ACC112 (cell line): ENCODE results near the gene PPFIA3.

Experiments
- H2AFZ ChIP-seq: fragments of 200-600 bp; sonication (generic); one replicate; pipeline ENCODE4 v1.6.0; 2017; ENCODE audit warnings: antibody characterized with exemption, low read length; ENCODE audit not compliant: unreplicated experiment
- H3K27ac ChIP-seq: fragments of 200-600 bp; sonication (generic); 2 replicates; pipeline ENCODE4 v1.5.1; 2014; ENCODE audit warnings: low read depth, mild to moderate bottlenecking, antibody characterized with exemption, low read length, moderate library complexity
- H3K27me3 ChIP-seq: fragments of 200-600 bp; sonication (generic); 2 replicates; pipeline ENCODE4 v1.6.1; 2014; ENCODE audit warnings: mild to moderate bottlenecking, antibody characterized with exemption, low read length, moderate library complexity, mixed read lengths; ENCODE audit not compliant: insufficient read depth
- H3K36me3 ChIP-seq: fragments of 200-600 bp; sonication (generic); 2 replicates; pipeline ENCODE4 v1.6.1; 2016; ENCODE audit warnings: mild to moderate bottlenecking, antibody characterized with exemption, low read length, moderate library complexity, mixed read lengths; ENCODE audit not compliant: insufficient read depth
- H3K4me1 ChIP-seq: fragments of 200-600 bp; sonication (generic); one replicate; pipeline ENCODE4 v1.6.1; 2016; ENCODE audit warnings: low read length, mixed read lengths; ENCODE audit not compliant: insufficient read depth, unreplicated experiment, control insufficient read depth
- H3K4me3 ChIP-seq: fragments of 200-600 bp; sonication (generic); 2 replicates; pipeline ENCODE4 v1.5.1; 2014; ENCODE audit warnings: mild to moderate bottlenecking, low read depth, low read length
- H3K79me2 ChIP-seq: fragments of 200-600 bp; sonication (generic); one replicate; pipeline ENCODE4 v1.6.0; 2016; ENCODE audit warnings: low read length; ENCODE audit not compliant: control insufficient read depth, unreplicated experiment, insufficient read depth

PPFIA3 gene

GRCh38 chr19:49104229-49104864 is 15.0 kb upstream of the PPFIA3 start:
- H3K4me1 ChIP-seq = no peaks in the 10 kb centered on the region
- H3K79me2 ChIP-seq = no peaks in the 10 kb centered on the region
- peaks cover 2% of the 10 kb centered on the region; the same call in 1 of the 2 replicates for H3K36me3 ChIP-seq
- no peak overlapping the region for H3K4me3 ChIP-seq
- no peak overlapping the region for H3K27ac ChIP-seq
- H2AFZ ChIP-seq = no peak overlapping the region
- no peaks in the 10 kb centered on the region for H3K27me3 ChIP-seq

DNA sequence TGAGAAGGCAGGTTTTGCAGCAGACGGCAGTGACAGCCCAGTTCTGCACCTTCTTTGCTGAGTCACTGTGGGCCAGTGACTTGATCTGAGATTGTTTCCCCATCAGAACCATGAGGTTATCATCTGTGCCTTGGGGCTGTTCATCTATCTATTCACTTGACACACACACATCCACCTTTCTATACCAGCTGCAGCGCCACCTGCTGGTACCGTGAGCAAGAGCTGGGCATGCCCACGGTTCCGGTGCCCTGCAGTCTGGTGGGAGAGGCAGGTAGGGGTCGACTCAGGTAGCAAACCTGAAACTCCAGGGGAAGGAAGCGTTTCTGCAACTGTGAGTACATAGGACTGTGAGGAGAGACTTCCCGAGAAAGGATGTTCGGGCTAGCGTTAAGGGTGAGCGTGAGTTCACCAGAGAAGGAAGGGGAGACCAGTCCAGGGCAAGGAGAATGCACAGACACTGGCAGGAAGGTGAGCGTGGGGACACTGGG is 12.7 kb upstream of the PPFIA3 start:
- H3K36me3 ChIP-seq = 0 out of 2 replicates have a peak, but pooled peaks cover 2% of the 10 kb centered on the region
- H3K79me2 ChIP-seq = no peaks in the 10 kb centered on the region
- peaks cover 8% of the 10 kb centered on the region for H3K4me1 ChIP-seq
- H3K4me3 ChIP-seq = no peak overlapping the region
- H3K27me3 ChIP-seq = no peaks in the 10 kb centered on the region
- H3K27ac ChIP-seq = no peak overlapping the region
- no peak overlapping the region for H2AFZ ChIP-seq

DNA sequence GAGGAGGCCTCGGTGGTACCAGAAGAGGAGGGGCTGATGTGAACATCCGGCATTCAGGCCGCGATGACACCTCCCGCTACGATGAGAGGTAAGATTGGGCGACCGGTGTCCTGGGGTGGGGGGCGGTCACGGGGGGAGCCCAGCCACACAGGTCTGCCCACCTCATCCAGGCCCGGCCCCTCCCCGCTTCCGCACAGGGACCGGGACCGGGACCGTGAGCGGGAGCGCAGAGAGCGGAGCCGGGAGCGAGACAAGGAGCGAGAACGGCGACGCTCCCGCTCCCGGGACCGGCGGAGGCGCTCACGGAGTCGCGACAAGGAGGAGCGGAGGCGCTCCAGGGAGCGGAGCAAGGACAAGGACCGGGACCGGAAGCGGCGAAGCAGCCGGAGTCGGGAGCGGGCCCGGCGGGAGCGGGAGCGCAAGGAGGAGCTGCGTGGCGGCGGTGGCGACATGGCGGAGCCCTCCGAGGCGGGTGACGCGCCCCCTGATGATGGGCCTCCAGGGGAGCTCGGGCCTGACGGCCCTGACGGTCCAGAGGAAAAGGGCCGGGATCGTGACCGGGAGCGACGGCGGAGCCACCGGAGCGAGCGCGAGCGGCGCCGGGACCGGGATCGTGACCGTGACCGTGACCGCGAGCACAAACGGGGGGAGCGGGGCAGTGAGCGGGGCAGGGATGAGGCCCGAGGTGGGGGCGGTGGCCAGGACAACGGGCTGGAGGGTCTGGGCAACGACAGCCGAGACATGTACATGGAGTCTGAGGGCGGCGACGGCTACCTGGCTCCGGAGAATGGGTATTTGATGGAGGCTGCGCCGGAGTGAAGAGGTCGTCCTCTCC is 11.5 kb upstream of the PPFIA3 start:
- H3K36me3 ChIP-seq = 0 out of 2 replicates have a peak, but pooled peaks cover 2% of the 10 kb centered on the region
- H3K27ac ChIP-seq = no peak overlapping the region
- H3K27me3 ChIP-seq = no peaks in the 10 kb centered on the region
- peaks cover 8% of the 10 kb centered on the region for H3K4me1 ChIP-seq
- no peak overlapping the region for H3K4me3 ChIP-seq
- H2AFZ ChIP-seq = no peak overlapping the region
- no peaks in the 10 kb centered on the region for H3K79me2 ChIP-seq

GRCh38 chr19:49109051-49109450 is 10.3 kb upstream of the PPFIA3 start:
- Histone ChIP-seq H2AFZ (no peak overlapping the region), H3K36me3 (0 out of 2 replicates have a peak, but pooled peaks cover 2% of the 10 kb centered on the region), H3K27ac (no peak overlapping the region), H3K4me1 (peaks cover 8% of the 10 kb centered on the region), H3K4me3 (no peak overlapping the region), H3K27me3 (no peaks in the 10 kb centered on the region), H3K79me2 (no peaks in the 10 kb centered on the region)

DNA sequence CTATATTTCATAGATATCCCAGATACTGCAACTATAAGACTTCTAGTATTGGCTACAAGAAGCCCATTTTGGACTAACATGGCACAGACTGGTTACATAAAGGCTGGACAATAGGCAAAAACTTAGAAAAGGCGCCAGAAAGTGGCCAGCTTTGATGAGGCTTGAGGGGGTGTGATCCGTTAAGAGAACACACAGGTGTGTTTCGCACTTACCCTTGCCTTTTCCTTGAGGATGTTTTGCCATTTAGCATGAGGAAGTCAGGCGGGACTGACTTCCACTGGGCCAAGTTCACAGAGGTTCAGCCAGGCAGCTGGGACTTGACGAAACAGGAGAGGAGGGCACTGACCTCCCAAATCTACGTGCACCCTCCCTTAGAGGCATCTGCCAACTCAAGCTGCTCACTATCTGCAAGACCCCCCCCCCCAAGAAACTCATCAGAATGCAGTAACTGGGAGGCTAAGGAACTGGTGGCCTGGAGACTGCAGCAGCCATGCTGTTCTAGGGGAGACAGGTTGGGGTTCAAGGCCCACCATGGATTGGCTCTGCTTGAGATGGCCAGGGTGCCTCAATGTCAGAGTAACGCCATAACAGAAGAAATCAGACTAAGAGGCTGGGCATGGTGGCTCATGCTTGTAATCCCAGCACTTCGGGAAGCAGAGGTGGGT is 9.6 kb upstream of the PPFIA3 start:
- 0 out of 2 replicates have a peak, but pooled peaks cover 2% of the 10 kb centered on the region for H3K36me3 ChIP-seq

GRCh38 chr19:49110567-49110966 is 8.8 kb upstream of the PPFIA3 start:
- Histone ChIP-seq H3K36me3 (0 out of 2 replicates have a peak, but pooled peaks cover 2% of the 10 kb centered on the region), H3K4me1 (peaks cover 8% of the 10 kb centered on the region), H2AFZ (no peak overlapping the region), H3K79me2 (no peaks in the 10 kb centered on the region), H3K27me3 (no peaks in the 10 kb centered on the region), H3K27ac (peak overlapping the region; percentile 7; the same call in 1 of the 2 replicates), H3K4me3 (no peak overlapping the region)

More for the DNA sequence above, 9.6 kb upstream of the PPFIA3 start:
- Histone ChIP-seq H3K27ac (no peak overlapping the region), H3K27me3 (no peaks in the 10 kb centered on the region), H3K79me2 (no peaks in the 10 kb centered on the region), H3K4me1 (peaks cover 8% of the 10 kb centered on the region), H3K4me3 (no peak overlapping the region), H2AFZ (no peak overlapping the region)

- Histone ChIP-seq H3K4me1 (peaks cover 8% of the 10 kb centered on the region), H3K27me3 (no peaks in the 10 kb centered on the region), H3K4me3 (no peak overlapping the region), H2AFZ (no peak overlapping the region), H3K27ac (no peak overlapping the region), H3K79me2 (no peaks in the 10 kb centered on the region), H3K36me3 (no peaks in the 10 kb centered on the region)
These were observed 7.9 kb upstream of the PPFIA3 start for GRCh38 chr19:49111218-49111998.

DNA sequence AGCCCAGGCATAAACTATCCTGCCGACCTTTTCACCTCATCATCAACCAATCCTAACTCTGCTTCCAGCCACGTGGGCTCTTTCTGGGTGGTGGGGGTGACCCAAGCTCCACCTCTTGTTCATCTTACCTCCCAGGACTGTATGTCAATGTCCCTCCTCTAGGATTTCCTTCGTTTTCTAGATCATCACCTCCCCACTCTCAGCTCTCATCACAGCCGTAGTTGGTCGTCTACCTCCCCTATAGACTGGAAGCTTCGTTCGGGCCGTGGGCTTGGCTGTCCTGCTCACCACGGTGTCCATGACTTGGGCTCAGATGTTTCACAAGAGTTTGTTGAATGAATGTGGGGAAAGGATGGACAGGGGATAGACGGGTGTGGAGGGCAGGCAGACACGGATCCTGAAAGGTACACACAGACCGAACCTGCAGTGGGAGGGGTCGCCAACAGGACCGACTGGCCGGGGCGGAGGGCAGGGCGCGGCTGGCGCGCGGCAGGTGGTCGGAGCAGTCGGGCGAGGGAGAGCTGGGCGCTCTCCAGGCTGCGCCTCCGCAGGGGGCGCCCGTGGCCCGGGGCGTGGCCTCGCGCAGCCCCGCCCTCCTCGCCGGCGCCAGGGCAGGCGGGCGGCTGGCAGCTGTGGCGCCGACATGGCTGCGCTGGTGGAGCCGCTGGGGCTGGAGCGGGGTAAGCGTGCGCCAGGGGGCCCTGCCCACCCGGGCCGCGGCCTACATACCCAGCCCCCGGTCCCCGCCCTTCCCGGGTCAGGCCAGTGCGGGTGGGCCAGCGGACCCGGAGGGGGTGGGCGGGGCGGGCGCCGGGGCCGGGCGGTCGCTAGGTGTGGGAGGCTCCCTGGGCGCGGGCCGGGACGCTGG is 5.3 kb upstream of the PPFIA3 start, which contains the start of gene LIN7B:
TSS of gene LIN7B (plus strand) at position 609 of the 868 bp plus-strand sequence. CDS start at position 644, 35 bp downstream.
- Histone ChIP-seq H3K27ac (no peak within 1 kb of the TSS), H3K36me3 (no peaks in the 10 kb centered on the region), H2AFZ (peak within 1 kb of the TSS; percentile 38), H3K79me2 (no peaks in the 10 kb centered on the region), H3K27me3 (no peaks in the 10 kb centered on the region), H3K4me1 (peaks cover 8% of the 10 kb centered on the region), H3K4me3 (peak within 1 kb of the TSS; percentile 85)

GRCh38 chr19:49114630-49115363 is 4.5 kb upstream of the PPFIA3 start:
- Histone ChIP-seq H3K4me1 (peaks cover 8% of the 10 kb centered on the region), H2AFZ (peak overlapping the region; percentile 38)

More at GRCh38 chr19:49114630-49115363, 4.5 kb upstream of the PPFIA3 start:
- H3K36me3 ChIP-seq = no peaks in the 10 kb centered on the region
- no peak overlapping the region for H3K27ac ChIP-seq
- no peaks in the 10 kb centered on the region for H3K27me3 ChIP-seq
- peak overlapping the region; percentile 85 for H3K4me3 ChIP-seq
- no peaks in the 10 kb centered on the region for H3K79me2 ChIP-seq
